Amniotic stem cell (primary cell): Measurements from ENCODE around the gene PODXL.

ENCODE experiments used
- DNase-seq: peaks from one replicate; lab custom pipeline; 2025; lab: John Stamatoyannopoulos, UW

The PODXL gene

DNA sequence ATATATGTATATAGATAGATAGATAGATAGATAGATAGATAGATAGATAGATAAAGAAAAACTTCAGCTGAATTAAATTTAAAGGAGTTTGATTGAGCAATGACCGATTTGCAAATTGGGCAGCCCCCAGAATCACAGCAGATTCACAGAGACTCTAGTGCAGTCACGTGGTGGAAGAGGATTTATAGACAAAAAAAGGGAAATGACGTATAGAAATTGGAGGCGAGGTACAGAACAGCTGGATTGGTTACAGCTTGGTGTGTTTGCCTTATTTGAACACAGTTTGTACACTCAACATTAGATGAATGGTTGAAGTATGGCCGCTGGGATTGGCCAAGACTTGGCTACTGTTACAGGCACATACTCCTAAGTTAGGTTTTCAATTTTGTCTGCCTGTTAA lies 8.2 kb upstream of the PODXL start:
- no peak for DNase-seq

DNA sequence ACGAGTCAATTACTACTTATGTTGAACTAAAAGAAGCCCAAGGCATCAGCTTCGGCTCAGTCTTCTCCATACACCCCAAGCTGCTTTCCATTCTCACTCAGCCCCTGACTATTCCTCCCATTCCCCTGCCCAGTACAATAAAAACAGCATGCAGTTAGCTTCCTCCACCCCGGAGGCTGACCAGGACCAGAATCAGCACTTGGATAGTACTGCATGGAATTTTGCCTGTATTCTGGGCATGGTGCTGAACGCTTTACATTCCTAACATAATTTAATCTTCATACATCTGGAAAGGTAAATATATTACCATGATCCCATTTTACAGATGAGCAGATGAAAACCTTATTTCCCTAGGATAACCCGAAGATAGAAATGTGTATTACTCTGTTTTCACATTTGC lies 7.5 kb upstream of the PODXL start:
- no peak for DNase-seq

DNA sequence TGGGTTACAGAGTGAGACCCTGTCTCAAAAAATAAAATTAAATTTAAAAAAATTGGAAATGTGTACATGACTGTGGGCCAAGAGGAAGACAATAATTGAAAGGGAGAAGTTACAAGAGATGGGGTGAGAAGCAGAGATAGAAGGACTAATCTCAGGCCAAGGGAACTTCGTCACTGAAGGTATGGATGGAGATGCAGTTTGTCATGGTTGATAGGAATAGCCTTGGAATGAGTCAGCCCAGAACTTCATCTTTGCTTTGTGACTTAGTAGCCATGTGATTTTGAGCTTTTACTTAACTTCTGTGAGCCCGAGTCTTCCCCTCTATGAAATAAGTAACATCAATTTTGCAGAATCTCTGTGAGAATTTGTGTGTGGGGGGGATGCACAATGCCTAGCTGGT lies 6.5 kb upstream of the PODXL start:
- no peak for DNase-seq

DNA sequence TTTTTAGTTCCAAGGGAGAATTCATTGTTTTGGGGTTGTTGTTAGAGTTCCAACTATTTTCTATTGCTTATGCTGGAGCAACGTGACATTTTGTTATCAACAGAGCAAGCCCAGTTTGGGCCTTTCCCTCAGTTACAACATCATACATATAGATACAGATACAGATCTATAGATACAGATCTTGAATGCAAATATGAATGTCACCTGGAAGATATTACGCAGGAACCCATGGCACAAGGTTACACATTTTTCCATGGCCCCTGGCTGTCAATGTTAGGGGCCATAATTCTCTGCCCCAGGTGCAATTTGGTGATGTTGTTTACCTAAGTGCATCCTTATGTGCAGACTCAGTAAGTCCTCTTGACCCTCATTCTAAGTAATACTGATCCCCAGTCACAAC lies 3.6 kb upstream of the PODXL start:
- DNase-seq, result no peak

DNA sequence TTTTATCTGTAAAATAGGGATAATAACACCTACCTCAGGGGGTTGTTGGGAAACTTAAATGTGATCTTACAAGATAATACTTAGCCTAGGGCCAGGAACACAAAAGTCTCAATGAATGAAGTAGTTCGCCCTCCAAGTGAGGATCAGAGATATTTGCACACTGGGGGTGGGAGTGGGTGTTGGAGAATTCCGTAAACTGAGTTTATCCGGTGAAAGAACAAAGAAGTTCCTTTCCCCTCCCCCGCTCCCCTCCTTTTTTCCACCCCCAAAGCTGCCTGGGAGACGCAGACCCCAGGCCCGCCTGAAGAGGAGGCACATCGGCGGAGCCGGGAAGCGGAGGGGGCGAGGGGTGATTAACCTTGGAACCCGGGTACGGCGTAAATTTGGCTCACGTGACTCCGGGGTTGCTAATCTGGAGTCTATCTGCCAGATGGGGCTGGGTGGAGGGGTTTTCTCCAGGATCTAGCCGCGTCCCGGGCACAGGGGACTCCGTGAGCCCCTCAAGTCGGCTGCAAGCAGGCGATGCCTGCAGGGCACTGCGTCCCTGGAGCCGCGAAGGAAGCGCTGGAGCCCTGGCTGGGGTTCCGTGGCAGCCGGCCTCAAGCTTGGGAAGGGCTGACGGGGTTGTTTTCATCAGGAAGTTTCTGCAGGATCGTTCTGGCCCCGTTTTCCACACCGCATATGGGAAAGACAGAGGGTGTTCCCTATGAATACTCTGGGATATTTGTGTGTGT lies 1.4 kb upstream of the PODXL start:
- DNase-seq, result no peak

DNA sequence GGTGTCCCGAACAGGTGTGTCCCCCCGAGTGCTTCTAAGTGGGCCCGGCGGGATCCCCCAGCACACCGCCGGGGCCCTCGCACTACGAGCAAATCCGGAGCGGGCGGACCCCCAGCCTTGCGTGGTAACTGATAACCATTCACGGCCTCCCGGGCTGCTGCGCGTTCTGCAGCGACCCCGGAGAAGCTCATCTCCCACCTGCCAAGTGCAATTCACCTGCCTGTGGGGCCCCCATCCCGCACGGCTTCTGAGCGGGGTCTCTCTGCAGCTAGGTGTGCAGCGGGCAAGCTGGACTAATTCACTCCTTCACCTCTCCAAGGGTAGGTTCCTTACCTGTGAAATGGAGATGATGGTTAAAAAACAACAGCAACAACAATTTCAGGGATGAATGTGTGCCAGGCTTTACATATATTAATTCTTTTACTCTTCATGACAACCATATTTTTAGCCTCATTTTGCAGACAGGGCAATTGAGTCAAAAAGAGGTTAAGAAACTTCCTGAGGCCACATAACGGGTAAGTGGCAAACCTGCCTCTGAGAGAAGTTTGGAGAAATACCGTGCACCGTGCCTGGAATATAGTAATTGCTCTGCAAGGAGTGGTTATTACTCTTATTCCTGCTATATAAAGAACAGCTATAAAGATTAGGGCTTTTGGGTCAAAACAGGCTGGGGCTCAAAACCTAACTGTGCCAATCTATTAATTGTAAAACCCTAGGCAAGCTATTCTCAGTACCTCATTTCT lies 652 bp upstream of the PODXL start:
- no peak for DNase-seq

DNA sequence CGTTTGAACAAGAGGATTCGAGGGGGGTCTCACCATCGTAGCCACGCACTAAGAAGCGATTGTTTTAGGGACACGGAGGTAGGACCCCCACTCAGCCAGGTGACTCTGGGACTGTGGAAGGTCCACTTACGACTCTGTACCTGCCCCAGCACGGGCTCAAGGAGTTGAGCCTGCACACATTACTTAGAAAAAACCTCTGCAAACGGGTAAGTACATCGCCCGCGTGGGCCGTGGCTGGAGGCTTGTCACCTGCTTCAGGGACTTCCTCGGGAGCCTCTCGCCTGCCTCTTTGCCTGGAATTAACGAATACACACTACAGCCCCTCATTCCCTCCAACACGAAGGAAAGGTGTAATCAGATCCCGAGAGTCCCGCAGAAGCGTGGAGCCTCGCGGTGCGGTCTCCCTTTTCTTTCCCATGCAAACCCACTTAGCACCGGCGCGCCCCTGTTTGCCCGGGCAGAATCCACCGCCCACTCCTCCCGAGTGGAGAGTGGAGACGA lies 826 bp downstream of the PODXL start:
- DNase-seq, result no peak

DNA sequence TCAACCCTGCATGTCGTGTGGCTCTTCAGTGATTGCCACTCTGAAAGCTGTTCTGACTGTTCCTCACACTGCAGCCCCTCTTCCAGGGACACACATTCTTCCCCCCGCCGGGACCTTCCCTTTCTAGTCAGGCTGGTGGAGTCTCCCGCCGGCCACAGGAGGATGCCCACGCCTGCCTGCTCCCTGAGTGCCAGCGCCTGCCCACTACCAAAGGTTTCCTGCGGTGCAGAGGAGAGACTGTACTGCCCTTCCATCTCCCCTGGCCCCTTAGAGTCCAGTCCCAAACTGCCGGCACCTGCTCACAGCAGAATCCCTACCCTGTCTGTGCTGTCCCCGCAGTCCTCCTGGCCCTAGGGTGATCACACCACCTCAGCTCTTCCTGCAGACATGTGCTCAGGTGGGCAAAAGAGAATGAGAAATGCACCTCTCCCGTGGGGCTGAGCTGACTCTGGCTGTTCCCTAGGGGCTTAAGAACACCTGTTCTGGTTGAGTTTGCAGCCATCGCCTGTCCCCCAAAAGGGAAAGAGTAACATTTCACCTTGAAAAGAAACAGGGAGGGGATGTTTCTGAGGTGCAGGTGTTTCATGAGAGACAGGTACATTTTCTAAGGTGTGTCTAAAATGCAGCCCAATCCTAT lies 1.4 kb downstream of the PODXL start:
- no peak for DNase-seq

DNA sequence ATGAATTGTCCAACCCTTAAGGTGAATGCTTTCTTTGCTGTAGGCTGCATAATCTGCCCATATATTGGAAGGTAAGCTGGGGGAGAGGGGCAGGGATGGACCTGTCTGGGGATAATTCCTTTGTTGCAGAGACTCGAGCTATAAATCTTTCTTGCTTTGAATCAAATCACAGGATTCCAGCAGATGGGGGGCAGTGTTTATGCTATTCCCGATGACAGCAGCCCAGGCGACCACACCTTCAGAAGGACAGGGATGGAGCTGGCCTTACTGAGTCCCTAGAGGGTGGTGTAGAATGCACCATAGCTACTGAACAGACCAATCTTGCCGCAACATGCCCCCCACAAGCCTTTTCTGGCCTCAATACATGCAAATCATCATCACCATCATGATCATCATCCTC lies 2.5 kb downstream of the PODXL start:
- DNase-seq, result no peak

DNA sequence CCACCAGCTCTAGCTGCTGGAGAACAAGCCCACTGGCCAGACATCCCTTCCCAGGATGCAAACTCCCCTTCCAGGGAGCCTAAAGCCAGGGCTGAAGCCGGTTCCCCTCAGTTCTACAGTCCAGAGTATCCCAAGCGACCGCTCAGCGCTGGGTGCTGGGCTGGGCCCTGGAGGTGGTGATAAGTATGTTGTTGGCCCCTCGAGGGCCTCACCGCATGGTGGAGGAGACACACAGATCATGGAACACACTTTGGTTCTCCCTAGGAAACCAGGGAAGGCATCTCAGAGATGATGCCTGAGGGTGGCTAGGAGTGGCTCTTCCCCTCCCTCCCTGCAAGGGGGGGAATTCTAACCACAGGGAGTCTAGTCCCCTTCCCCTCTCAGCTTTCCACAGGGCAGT lies 4.4 kb downstream of the PODXL start:
- no peak for DNase-seq

DNA sequence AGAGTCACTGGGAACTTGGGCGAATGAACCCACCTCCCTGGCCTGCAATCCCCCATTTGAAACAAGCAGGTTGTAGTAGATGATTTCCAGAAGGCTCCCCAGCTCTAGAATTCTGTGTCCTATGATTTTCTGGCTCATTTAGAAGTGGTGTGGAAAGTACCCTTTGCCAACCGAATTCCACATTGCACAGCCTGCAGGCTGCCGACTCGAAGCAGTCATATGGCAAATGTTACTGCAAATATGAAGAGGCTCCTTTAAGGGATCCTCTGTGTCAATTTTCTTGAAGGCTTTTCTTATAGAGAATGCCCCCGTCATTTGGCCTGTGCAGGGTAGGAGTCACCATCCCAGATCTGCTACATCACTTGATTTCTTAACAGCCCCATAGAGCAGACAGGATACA lies 5.6 kb downstream of the PODXL start:
- no peak for DNase-seq

DNA sequence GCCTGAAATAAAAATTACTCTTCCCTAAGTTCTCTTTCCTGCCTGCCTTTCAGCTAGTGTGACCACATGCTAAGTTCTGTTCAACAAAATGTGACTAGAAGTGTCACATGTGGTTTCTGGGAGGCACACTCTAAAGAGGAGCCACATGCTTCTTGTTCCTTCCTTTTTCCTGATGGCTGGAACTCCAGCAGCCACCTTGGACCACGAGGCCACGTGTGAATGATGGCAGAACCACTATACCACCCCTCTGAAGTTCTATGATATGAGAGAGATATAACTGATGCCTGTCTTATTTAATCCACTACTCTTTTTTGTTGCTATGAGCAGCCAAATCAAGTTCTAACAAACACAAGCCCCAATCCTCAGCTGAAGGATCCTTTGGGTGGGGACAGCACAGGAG lies 8.1 kb downstream of the PODXL start:
- no peak for DNase-seq

DNA sequence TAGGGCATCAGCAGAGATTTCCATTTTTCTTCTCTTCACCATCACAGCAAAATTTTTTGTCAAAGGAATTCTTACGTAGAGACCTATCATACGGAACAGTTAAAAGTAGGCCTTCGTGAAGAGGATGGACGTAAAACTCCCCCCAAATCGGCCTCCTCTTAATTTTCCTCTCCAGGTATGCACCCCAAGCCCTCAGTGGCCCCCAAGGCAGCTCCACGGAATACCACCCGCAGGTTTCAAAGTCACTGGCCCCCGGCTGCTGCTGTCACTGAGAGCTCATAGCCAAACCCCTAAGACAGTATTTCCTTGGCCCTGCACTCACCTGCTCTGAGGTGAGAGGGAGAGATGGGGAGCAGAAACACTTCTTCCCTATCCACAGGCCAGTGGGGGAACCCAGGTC lies 8.8 kb downstream of the PODXL start:
- no peak for DNase-seq

DNA sequence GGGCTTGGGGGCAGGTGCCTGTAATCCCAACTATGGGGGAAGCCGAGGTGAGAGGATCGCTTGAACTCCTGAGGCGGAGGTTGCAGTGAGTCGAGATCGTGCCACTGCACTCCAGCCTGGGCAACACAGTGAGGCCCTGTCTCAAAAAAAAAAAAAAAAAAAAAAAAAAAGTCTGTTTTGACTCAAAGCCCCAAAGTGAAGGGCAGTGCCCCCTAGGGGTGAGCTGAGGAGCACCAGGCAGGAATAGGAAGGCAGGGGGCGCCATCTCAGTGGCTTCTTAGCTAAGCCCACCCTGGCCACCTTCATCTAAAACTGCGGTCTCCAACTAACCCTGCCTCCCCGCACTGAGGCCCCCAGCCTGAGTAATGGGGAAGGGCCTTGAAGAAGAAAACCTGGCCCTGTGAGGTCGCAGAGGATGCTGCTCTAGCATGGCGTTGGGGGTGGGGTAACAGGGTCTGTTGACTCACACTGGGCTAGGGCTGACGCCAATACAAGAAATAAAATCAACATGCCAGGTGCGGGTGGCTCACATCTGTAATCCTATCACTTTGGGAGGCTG lies 9.8 kb downstream of the PODXL start:
- DNase-seq, result no peak

DNA sequence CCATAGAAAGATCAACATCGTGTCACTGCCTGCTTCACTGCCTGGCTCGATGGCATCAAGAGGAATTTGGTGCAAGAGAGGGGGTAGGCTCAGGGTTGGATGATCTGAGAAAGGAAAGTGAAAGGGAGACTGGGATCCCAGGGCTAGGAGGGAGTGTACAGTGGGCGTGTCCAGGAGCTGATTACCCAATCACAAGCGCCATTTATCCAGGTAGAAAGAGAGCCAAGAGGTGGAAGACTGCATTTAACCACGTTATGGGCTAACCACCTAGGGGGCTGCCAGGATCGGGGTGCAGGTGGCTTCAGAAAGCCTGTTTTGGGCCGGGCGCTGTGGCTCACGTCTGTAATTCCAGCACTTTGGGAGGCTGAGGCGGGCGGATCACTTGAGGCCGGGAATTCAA lies 10.3 kb downstream of the PODXL start:
- DNase-seq, result no peak

DNA sequence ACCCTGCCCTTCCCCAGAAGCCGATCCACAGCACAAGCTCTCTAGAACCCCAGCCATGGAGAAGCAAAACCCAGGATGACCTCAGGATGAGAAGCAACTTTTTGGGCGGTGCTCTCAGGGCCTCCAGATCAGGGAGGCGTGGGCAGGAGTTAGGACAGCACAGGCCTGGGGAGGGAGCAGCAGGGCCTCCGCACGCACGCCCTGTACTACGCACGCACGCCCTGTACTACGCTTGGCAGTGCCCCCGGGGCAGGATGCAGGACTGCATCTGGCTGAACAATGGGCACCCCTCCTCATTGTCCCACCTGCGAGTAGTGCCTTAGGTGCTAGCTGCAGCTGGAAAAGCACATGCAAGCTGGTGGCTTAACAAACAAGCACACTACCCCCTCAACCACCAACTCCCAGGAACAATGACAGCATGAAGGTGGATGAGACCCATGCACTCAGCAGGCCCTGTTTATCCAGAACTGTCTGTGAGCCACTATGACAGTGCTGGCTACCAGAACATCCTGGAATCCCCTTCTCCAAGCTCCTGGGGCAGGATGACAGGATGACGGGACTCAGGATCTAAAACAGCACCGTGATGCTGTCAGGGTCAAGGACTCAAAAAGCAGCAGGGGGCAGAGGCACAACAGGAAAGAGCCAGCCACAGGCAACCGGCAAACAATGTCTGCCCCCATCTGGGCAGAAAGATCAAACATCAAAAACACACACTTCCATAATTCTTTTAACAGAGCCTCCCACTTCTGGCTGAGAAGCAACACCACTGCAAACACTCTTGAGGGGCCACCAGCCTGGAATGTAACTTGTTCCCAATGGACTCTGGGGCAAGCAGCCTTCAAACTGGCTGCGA lies 11.8 kb downstream of the PODXL start:
- no peak for DNase-seq

DNA sequence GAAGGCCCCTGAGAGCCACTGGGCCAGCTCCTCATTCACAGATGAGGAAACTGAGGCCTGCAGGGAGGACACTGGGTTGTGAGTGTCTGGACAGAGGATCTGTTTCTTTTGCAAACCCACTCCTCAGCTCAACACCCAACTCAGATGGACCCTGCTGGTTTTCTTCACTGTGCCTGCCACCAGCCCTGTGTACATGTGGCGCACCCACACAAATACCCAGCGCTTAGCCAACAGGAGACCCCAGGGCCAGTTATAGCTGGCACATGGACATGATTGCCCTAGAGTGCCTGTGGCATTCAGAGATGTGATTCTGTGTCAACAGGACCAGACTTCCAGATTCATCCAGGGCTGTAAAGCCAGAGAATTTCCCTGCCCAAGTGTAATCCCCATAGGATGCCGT lies 12.4 kb downstream of the PODXL start:
- no peak for DNase-seq

DNA sequence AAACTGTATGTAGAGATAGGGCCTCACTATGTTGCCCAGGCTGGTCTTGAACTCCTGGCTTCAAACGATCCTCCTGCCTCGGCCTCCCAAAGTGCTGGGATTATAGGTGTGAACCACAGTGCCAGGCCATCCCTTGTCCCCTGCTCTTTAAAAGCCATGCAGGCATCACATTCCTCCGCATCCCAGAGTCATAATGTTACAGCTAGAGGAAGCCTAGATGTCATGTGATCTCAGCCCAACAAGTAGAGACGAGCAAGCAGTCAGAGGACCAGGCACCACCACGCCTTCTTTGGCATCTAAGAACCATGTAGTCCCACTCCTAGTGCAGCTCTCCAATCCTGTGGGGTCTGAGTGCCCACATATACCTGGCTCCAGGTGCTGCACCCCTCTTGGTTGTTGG lies 13.1 kb downstream of the PODXL start:
- no peak for DNase-seq

DNA sequence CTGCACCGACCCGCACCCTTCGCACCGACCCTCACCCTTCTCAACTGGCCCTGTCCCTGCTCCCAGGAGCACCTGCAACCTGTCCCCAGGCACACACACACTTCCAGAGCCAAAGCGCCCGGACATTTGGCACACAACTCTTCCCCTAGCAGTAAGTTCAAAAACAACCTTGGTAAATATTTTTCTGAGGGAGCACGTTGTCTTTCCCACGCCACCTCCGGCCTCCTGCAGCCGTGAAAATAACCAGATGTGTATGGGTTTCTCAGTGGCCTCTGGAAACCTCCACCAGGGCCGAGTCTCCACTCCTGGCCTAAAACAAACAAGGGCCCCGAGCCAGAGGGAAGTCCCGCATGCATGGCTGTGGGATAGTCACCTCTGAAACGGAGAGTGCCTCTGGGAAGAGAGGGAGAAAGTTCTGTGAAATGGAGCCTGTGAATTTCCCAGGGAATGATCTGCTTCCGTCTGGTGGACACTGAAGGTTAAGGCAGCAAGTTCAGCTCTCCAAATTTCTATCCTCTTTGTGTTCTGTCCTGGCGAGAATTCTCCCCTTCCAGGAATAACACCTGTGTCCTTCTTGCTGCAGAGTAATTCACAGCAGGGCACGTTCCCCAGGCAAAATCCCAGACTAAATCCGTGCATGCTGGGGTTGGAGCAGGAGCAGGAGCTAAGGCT lies 15.8 kb downstream of the PODXL start:
- DNase-seq, result no peak

DNA sequence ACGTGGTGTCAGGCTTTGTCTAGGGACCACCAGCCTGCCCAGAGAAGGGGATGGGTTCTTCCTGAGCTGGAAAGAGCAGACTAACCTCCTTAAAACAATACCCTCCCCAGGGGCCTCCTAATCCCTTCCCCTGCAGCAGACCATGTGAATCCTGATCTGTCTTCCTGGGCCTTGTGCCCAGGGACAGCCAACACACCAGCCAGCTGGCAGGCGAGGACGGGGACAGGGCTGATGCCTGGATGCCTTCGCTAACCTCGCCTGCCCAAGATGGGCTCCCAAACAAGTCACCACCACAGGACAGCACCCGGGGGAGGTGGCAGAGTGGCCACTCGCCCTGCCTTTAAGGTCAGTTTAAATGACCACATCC lies 17.6 kb downstream of the PODXL start:
- no peak for DNase-seq

DNA sequence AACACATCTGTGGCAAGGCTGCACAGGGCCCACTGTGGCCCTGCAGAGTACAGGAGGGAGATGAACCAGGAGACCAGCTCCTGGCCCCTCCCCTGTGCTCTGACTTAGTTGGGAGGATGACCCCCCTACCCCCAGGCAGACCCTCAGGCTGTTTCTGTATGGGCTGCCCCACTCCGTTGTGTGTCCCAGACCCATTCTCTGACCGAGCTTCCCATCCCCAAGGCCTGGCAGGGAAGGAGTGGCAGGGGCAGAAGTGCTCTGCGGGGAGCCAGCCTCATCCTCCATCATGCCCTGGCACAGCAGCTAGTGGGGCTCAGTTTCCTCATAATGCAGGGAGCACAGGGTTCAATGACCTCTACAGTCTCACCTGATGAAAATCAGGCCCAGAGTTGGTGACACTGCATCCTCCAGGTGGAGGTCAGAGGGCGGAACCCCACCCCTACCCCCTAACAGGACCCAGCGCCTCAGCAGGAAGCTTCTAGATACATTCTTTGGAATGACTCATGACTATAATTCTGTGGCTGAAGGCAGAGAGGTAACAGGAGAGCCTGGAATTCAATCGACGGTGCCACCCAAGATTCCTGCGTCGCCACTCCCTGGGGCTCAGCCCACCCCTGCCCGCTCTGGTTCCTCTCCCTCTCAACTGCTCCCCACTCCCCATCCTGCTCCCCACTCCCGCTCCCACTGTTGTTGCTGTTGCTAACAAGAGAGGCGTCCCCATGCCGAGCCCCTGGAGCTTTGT lies 18.2 kb downstream of the PODXL start:
- DNase-seq, result no peak
